Measurements from ENCODE around the gene RAPGEF2.

RAPGEF2 gene

GRCh38 chr4:159290321-159291030, 187.6 kb downstream of the RAPGEF2 start:
- TF ChIP-seq PPARA (CRISPR knock-in tag; IDR thresholded peaks at IDR 0.05; ENCODE audit: borderline replicate concordance) (no peak), TOX (CRISPR knock-in tag; IDR thresholded peaks at IDR 0.05; ENCODE audit: borderline replicate concordance) (no peak), PATZ1 (CRISPR knock-in tag; IDR thresholded peaks at IDR 0.05; ENCODE audit: borderline replicate concordance) (no peak)
- ATAC-seq = peak; percentile 76

DNA sequence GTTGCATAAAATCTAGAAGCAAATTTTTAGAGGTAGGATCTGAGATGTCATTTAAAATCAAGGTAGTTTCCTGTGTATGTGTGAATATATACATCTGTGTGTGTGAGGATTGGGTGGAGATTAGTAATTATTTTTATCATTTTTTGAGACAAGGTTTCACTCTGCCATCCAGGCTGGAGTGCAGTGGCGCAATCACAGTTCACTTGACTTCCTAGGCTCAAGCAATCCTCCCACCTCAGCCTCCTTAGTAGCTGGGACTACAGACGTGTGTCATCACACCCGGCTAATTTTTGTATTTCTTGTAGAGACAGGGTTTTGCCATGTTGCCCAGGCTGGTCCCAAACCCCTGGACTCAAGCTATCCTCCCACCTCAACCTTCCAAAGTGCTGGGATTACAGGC, 188.3 kb downstream of the RAPGEF2 start:
- ATAC-seq = no peak
- TF ChIP-seq GLIS3 (CRISPR knock-in tag; IDR thresholded peaks at IDR 0.05) = no peak
- no peak for TF ChIP-seq PPARA (CRISPR knock-in tag; IDR thresholded peaks at IDR 0.05; ENCODE audit: borderline replicate concordance)
- TF ChIP-seq TOX (CRISPR knock-in tag; IDR thresholded peaks at IDR 0.05; ENCODE audit: borderline replicate concordance) = no peak
- TF ChIP-seq ESRRG (CRISPR knock-in tag; IDR thresholded peaks at IDR 0.05) = no peak
- TF ChIP-seq CSDC2 (CRISPR knock-in tag; IDR thresholded peaks at IDR 0.05) = no peak
- TF ChIP-seq ZFP30 (CRISPR knock-in tag; IDR thresholded peaks at IDR 0.05) = no peak
- TF ChIP-seq ARNTL (CRISPR knock-in tag; IDR thresholded peaks at IDR 0.05; ENCODE audit: borderline replicate concordance, low read depth) = no peak
- TF ChIP-seq PATZ1 (CRISPR knock-in tag; IDR thresholded peaks at IDR 0.05; ENCODE audit: borderline replicate concordance) = no peak
- TF ChIP-seq TCF4 (CRISPR knock-in tag; IDR thresholded peaks at IDR 0.05; ENCODE audit: borderline replicate concordance) = no peak
- no peak for TF ChIP-seq CREB5 (CRISPR knock-in tag; IDR thresholded peaks at IDR 0.05; ENCODE audit: low read depth)
- TF ChIP-seq ISL1 (CRISPR knock-in tag; IDR thresholded peaks at IDR 0.05) = no peak

- no peak for ATAC-seq
- TF ChIP-seq ZNF565 (CRISPR knock-in tag; conservative IDR thresholded peaks at IDR 0.05; ENCODE audit: low read depth) (no peak), RARB (CRISPR knock-in tag; IDR thresholded peaks at IDR 0.05) (no peak), TOX (CRISPR knock-in tag; IDR thresholded peaks at IDR 0.05; ENCODE audit: borderline replicate concordance) (no peak), ESRRG (CRISPR knock-in tag; IDR thresholded peaks at IDR 0.05) (no peak), PATZ1 (CRISPR knock-in tag; IDR thresholded peaks at IDR 0.05; ENCODE audit: borderline replicate concordance) (no peak), OSR1 (CRISPR knock-in tag; IDR thresholded peaks at IDR 0.05) (no peak), POU6F1 (CRISPR knock-in tag; IDR thresholded peaks at IDR 0.05; ENCODE audit: borderline replicate concordance, low read depth) (no peak), ZFP30 (CRISPR knock-in tag; IDR thresholded peaks at IDR 0.05) (no peak), CREB5 (CRISPR knock-in tag; IDR thresholded peaks at IDR 0.05; ENCODE audit: low read depth) (no peak), ZFP3 (CRISPR knock-in tag; IDR thresholded peaks at IDR 0.05) (no peak), ZNF8 (CRISPR knock-in tag; IDR thresholded peaks at IDR 0.05) (no peak), TCF4 (CRISPR knock-in tag; IDR thresholded peaks at IDR 0.05; ENCODE audit: borderline replicate concordance) (no peak), ZC3H10 (CRISPR knock-in tag; IDR thresholded peaks at IDR 0.05) (no peak), ARNTL (CRISPR knock-in tag; IDR thresholded peaks at IDR 0.05; ENCODE audit: borderline replicate concordance, low read depth) (no peak), PPARA (CRISPR knock-in tag; IDR thresholded peaks at IDR 0.05; ENCODE audit: borderline replicate concordance) (no peak)
- TF ChIP-seq, protein P1, sequence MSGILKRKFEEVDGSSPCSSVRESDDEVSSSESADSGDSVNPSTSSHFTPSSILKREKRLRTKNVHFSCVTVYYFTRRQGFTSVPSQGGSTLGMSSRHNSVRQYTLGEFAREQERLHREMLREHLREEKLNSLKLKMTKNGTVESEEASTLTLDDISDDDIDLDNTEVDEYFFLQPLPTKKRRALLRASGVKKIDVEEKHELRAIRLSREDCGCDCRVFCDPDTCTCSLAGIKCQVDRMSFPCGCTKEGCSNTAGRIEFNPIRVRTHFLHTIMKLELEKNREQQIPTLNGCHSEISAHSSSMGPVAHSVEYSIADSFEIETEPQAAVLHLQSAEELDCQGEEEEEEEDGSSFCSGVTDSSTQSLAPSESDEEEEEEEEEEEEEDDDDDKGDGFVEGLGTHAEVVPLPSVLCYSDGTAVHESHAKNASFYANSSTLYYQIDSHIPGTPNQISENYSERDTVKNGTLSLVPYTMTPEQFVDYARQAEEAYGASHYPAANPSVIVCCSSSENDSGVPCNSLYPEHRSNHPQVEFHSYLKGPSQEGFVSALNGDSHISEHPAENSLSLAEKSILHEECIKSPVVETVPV (CRISPR knock-in tag; IDR thresholded peaks at IDR 0.05) = no peak
- TF ChIP-seq, protein P2, sequence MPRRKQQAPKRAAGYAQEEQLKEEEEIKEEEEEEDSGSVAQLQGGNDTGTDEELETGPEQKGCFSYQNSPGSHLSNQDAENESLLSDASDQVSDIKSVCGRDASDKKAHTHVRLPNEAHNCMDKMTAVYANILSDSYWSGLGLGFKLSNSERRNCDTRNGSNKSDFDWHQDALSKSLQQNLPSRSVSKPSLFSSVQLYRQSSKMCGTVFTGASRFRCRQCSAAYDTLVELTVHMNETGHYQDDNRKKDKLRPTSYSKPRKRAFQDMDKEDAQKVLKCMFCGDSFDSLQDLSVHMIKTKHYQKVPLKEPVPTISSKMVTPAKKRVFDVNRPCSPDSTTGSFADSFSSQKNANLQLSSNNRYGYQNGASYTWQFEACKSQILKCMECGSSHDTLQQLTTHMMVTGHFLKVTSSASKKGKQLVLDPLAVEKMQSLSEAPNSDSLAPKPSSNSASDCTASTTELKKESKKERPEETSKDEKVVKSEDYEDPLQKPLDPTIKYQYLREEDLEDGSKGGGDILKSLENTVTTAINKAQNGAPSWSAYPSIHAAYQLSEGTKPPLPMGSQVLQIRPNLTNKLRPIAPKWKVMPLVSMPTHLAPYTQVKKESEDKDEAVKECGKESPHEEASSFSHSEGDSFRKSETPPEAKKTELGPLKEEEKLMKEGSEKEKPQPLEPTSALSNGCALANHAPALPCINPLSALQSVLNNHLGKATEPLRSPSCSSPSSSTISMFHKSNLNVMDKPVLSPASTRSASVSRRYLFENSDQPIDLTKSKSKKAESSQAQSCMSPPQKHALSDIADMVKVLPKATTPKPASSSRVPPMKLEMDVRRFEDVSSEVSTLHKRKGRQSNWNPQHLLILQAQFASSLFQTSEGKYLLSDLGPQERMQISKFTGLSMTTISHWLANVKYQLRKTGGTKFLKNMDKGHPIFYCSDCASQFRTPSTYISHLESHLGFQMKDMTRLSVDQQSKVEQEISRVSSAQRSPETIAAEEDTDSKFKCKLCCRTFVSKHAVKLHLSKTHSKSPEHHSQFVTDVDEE (CRISPR knock-in tag; IDR thresholded peaks at IDR 0.05) = no peak
These were observed 189.4 kb downstream of the RAPGEF2 start for GRCh38 chr4:159292137-159292896.
